AG04450 (cell line): ENCODE measurements around the gene GNAS-AS1. TPM values are rescaled to one million over a fixed set of nuclear protein-coding genes. Genes with fewer than 3 reads are reported as not detected.

ENCODE experiments used
- CTCF ChIA-PET: fragments of 300-600, 350-600 bp; formaldehyde crosslinking; extraction: SDS; loops from one replicate; lab custom pipeline; 2022; ENCODE audit warnings: antibody characterized with exemption, inconsistent platforms; lab: Charles Lee
- POLR2A ChIA-PET: fragments of 350-600 bp; formaldehyde crosslinking; extraction: SDS; loops from one replicate; lab custom pipeline; 2021; ENCODE audit warnings: antibody characterized with exemption, inconsistent platforms; lab: Yijun Ruan, JAX
- DNase-seq: peaks from one replicate; pipeline ENCODE4 v3.0.0-alpha.2; 2011; ENCODE audit warnings: low read depth, low spot score
- H3K27ac ChIP-seq: one replicate; pipeline ENCODE4 v1.5.1; 2012; ENCODE audit warnings: low read depth, low read length, control low read depth
- H3K27me3 ChIP-seq: one replicate; pipeline ENCODE4 v1.6.0; 2012; ENCODE audit warnings: low read length; ENCODE audit not compliant: control insufficient read depth, insufficient read depth
- H3K4me3 ChIP-seq: 2 replicates; pipeline ENCODE4 v1.5.1; 2011; ENCODE audit warnings: mild to moderate bottlenecking, low read depth, low read length, control low read depth
- H3K9me3 ChIP-seq: 2 replicates; pipeline ENCODE4 v1.5.1; 2012; ENCODE audit warnings: low read length; ENCODE audit not compliant: control insufficient read depth, insufficient read depth
- polyA plus RNA-seq: library from polyadenylated mRNA; depleted of rRNA; stranded (reverse); fragments of >200 nt; gene quantifications from 2 replicates; pipeline ENCODE4 v1.2.3, GENCODE V29; 2011
- TF ChIP-seq, protein P1 (sequence below): IDR thresholded peaks from 2 replicates; pipeline ENCODE4 v1.5.1; 2011; ENCODE audit warnings: low read depth, low read length, control low read depth, inconsistent platforms

Gene GNAS-AS1
- polyA plus RNA-seq, 1 experiment, result 0.52 TPM

- TF ChIP-seq, protein P1, sequence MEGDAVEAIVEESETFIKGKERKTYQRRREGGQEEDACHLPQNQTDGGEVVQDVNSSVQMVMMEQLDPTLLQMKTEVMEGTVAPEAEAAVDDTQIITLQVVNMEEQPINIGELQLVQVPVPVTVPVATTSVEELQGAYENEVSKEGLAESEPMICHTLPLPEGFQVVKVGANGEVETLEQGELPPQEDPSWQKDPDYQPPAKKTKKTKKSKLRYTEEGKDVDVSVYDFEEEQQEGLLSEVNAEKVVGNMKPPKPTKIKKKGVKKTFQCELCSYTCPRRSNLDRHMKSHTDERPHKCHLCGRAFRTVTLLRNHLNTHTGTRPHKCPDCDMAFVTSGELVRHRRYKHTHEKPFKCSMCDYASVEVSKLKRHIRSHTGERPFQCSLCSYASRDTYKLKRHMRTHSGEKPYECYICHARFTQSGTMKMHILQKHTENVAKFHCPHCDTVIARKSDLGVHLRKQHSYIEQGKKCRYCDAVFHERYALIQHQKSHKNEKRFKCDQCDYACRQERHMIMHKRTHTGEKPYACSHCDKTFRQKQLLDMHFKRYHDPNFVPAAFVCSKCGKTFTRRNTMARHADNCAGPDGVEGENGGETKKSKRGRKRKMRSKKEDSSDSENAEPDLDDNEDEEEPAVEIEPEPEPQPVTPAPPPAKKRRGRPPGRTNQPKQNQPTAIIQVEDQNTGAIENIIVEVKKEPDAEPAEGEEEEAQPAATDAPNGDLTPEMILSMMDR, result no peak
- DNase-seq, result no peak
- H3K27ac ChIP-seq, result no peak overlapping the region
- H3K4me3 ChIP-seq, result no peak overlapping the region
- ChIA-PET CTCF (no interaction called here), POLR2A (no interaction called here)
- peaks cover 17% of the 10 kb centered on the region; the same call in 1 of the 2 replicates for H3K9me3 ChIP-seq
- H3K27me3 ChIP-seq, result peaks cover 29% of the 10 kb centered on the region
Observed at GRCh38 chr20:58837717-58838116, 13.0 kb downstream of the GNAS-AS1 start.

GRCh38 chr20:58836616-58837204, 14.0 kb downstream of the GNAS-AS1 start:
- peaks cover 14% of the 10 kb centered on the region; the same call in 1 of the 2 replicates for H3K9me3 ChIP-seq
- ChIA-PET CTCF (no interaction called here), POLR2A (no interaction called here)
- H3K4me3 ChIP-seq, result no peak overlapping the region
- TF ChIP-seq, protein P1, result no peak
- no peak overlapping the region for H3K27ac ChIP-seq
- no peak for DNase-seq
- peaks cover 25% of the 10 kb centered on the region for H3K27me3 ChIP-seq

GRCh38 chr20:58835231-58835630, 15.5 kb downstream of the GNAS-AS1 start:
- Histone ChIP-seq H3K9me3 (peaks cover 4% of the 10 kb centered on the region; the same call in 1 of the 2 replicates), H3K27me3 (peaks cover 13% of the 10 kb centered on the region), H3K4me3 (no peak overlapping the region), H3K27ac (no peak overlapping the region)
- ChIA-PET POLR2A (no interaction called here), CTCF (no interaction called here)
- TF ChIP-seq, protein P1, result no peak
- no peak for DNase-seq

GRCh38 chr20:58833921-58834320, 16.8 kb downstream of the GNAS-AS1 start:
- no peak for DNase-seq
- Histone ChIP-seq H3K9me3 (no peaks in the 10 kb centered on the region), H3K4me3 (no peak overlapping the region), H3K27me3 (peaks cover 7% of the 10 kb centered on the region), H3K27ac (no peak overlapping the region)
- TF ChIP-seq, protein P1, result no peak
- ChIA-PET CTCF (interaction anchor here (0.7 kb wide), 1 partner anchor 34 kb away, joined by 4 read pairs; no protein-coding TSS in a partner anchor), POLR2A (no interaction called here)

GRCh38 chr20:58832457-58832856, 18.2 kb downstream of the GNAS-AS1 start:
- DNase-seq, result no peak
- Histone ChIP-seq H3K27me3 (peaks cover 3% of the 10 kb centered on the region), H3K27ac (no peak overlapping the region), H3K9me3 (no peaks in the 10 kb centered on the region), H3K4me3 (no peak overlapping the region)
- TF ChIP-seq, protein P1, result no peak
- POLR2A ChIA-PET, result no interaction called here
- CTCF ChIA-PET, result no interaction called here
